Renal cortical epithelial cell (primary cell): Measurements from ENCODE around the gene DEFB108B. TPM values are rescaled to one million over a fixed set of nuclear protein-coding genes. Genes with fewer than 3 reads are reported as not detected.
"Not testable (repeated sequence)": the region's sequence is repeated elsewhere in the genome, so short reads cannot be mapped to it uniquely, and the experiment has no call there.

Experiments
- DNase-seq: peaks from one replicate; pipeline ENCODE4 v3.0.0-alpha.2; 2011; ENCODE audit warnings: low read depth
- total RNA-seq: library from RNA; depleted of rRNA; stranded (reverse); fragments of >200 nt; gene quantifications from 2 replicates; pipeline ENCODE4 v1.2.3, GENCODE V29; 2014

The DEFB108B gene
- total RNA-seq, 1 donor from 2014 or later: not detected

- peak; percentile 57 for DNase-seq
Measured at GRCh38 chr11:71813481-71814355, 19.3 kb upstream of the DEFB108B start.

- DNase-seq: peak; percentile 57
Measured at GRCh38 chr11:71821539-71821938, 11.5 kb upstream of the DEFB108B start.

- not testable (repeated sequence) for DNase-seq
Measured at GRCh38 chr11:71829247-71829646, 3.8 kb upstream of the DEFB108B start.

- DNase-seq: not testable (repeated sequence)
Measured at GRCh38 chr11:71829686-71830085, 3.3 kb upstream of the DEFB108B start.

GRCh38 chr11:71842720-71843119, 9.7 kb downstream of the DEFB108B start:
- not testable (repeated sequence) for DNase-seq

GRCh38 chr11:71843355-71843754, 10.4 kb downstream of the DEFB108B start:
- DNase-seq: not testable (repeated sequence)

GRCh38 chr11:71843858-71844257, 10.9 kb downstream of the DEFB108B start:
- DNase-seq: no peak

- DNase-seq: not testable (repeated sequence)
Measured at GRCh38 chr11:71853895-71854294, 20.9 kb downstream of the DEFB108B start.

- peak; percentile 82 for DNase-seq
Measured at GRCh38 chr11:71855880-71856279, 22.9 kb downstream of the DEFB108B start.

- DNase-seq: not testable (repeated sequence)
Measured at GRCh38 chr11:71860835-71861234, 27.8 kb downstream of the DEFB108B start.

- peak; percentile 79 for DNase-seq
Measured at GRCh38 chr11:71863978-71864627, 31.1 kb downstream of the DEFB108B start.

GRCh38 chr11:71867209-71867608, 34.2 kb downstream of the DEFB108B start:
- DNase-seq: not testable (repeated sequence)

- not testable (repeated sequence) for DNase-seq
Measured at GRCh38 chr11:71869931-71870330, 36.9 kb downstream of the DEFB108B start.

GRCh38 chr11:71870661-71871060, 37.7 kb downstream of the DEFB108B start:
- not testable (repeated sequence) for DNase-seq

GRCh38 chr11:71876262-71876661, 43.3 kb downstream of the DEFB108B start:
- peak; percentile 63 for DNase-seq

- not testable (repeated sequence) for DNase-seq
Measured at GRCh38 chr11:71878059-71878458, 45.1 kb downstream of the DEFB108B start, which contains the start of gene DEFB131B. DEFB131B (plus strand) TSS chr11:71878453; CDS start chr11:71878453, 0 bp downstream.

GRCh38 chr11:71885806-71886205, 52.8 kb downstream of the DEFB108B start:
- not testable (repeated sequence) for DNase-seq

Other genes with a start within 250 kb of the DEFB108B start
- gene DEFB131B, start 45.3 kb downstream of the DEFB108B start, total RNA-seq: not detected in 2 replicates
- gene XNDC1N, start 95.4 kb downstream of the DEFB108B start, total RNA-seq: 8.5 and 10.5 TPM in 2 replicates
- 44.1 and 84.4 TPM in 2 replicates for gene RNF121, start 95.8 kb downstream of the DEFB108B start, total RNA-seq
- 1.6 and 4.8 TPM in 2 replicates for gene IL18BP, start 165.7 kb downstream of the DEFB108B start, total RNA-seq
- gene NUMA1, start 247.3 kb downstream of the DEFB108B start, total RNA-seq: 123 and 183 TPM in 2 replicates
- 6.8 and 11.7 TPM in 2 replicates for gene LRRC51, start 247.7 kb downstream of the DEFB108B start, total RNA-seq